GM12878 (cell line): Measurements from ENCODE around the gene HEXIM2. TPM values are rescaled to one million over a fixed set of nuclear protein-coding genes. Genes with fewer than 3 reads are reported as not detected.

Source experiments
- ASH2L ChIP-seq: fragments of 300-600, 200-600 bp; sonication (generic); IDR thresholded peaks from 2 replicates; pipeline ENCODE4 v1.6.1; 2017; ENCODE audit warnings: low read depth, mild to moderate bottlenecking, borderline replicate concordance
- BACH1 ChIP-seq: fragments of 450-650 bp; IDR thresholded peaks from 2 replicates; pipeline ENCODE4 v1.6.1; 2017; ENCODE audit warnings: mild to moderate bottlenecking, borderline replicate concordance
- CHD2 ChIP-seq: IDR thresholded peaks from 2 replicates; pipeline ENCODE4 v1.6.1; 2011; ENCODE audit warnings: low read depth, low read length, improper control_type of control experiment, borderline replicate concordance
- CTCF ChIP-seq, 3 experiments: IDR thresholded peaks in 2 of 3; conservative IDR thresholded peaks in 1 of 3; 2 replicates each; pipeline ENCODE4 v1.5.1; 2011; ENCODE audit warnings: low read depth in 3 of 3, low read length in 3 of 3, mild to moderate bottlenecking in 3 of 3, control low read depth in 2 of 3, moderate library complexity in 2 of 3, inconsistent platforms in 1 of 3, mixed read lengths in 1 of 3; ENCODE audit not compliant: control insufficient read depth in 2 of 3, insufficient read depth in 1 of 3; ENCODE audit errors: extremely low read depth in 1 of 3
- ELK1 ChIP-seq: IDR thresholded peaks from 2 replicates; pipeline ENCODE4 v1.6.1; 2012; ENCODE audit warnings: low read depth, low read length, improper control_type of control experiment
- JUNB ChIP-seq: IDR thresholded peaks from 2 replicates; pipeline ENCODE4 v1.6.1; 2016; ENCODE audit warnings: antibody characterized with exemption, mild to moderate bottlenecking
- KDM1A ChIP-seq: fragments of 200-600 bp; sonication (generic); IDR thresholded peaks from 2 replicates; pipeline ENCODE4 v1.6.1; 2016; ENCODE audit warnings: borderline replicate concordance
- KLF5 ChIP-seq: fragments of 450-650 bp; IDR thresholded peaks from 2 replicates; pipeline ENCODE4 v1.6.1; 2014; ENCODE audit warnings: mild to moderate bottlenecking; ENCODE audit not compliant: partially characterized antibody
- MAX ChIP-seq: IDR thresholded peaks from 2 replicates; pipeline ENCODE4 v1.6.1; 2012; ENCODE audit warnings: low read depth, low read length, improper control_type of control experiment
- MYC ChIP-seq: IDR thresholded peaks from 2 replicates; pipeline ENCODE4 v1.6.1; 2011; ENCODE audit warnings: mild to moderate bottlenecking, low read length, moderate library complexity, inconsistent platforms; ENCODE audit not compliant: insufficient read depth, insufficient replicate concordance, insufficient read length, severe bottlenecking
- NKRF ChIP-seq: fragments of 450-650 bp; conservative IDR thresholded peaks from 2 replicates; pipeline ENCODE4 v1.6.1; 2017; ENCODE audit warnings: mild to moderate bottlenecking, moderate library complexity
- POLR2AphosphoS2 ChIP-seq: IDR thresholded peaks from 2 replicates; pipeline ENCODE4 v1.6.1; 2011; ENCODE audit warnings: low read depth, mild to moderate bottlenecking, low read length, improper control_type of control experiment, moderate library complexity
- SP1 ChIP-seq: IDR thresholded peaks from one replicate; pipeline ENCODE4 v1.6.1; 2011; ENCODE audit warnings: low read depth, low read length
- USF2 ChIP-seq: IDR thresholded peaks from 2 replicates; pipeline ENCODE4 v1.6.1; 2011; ENCODE audit warnings: low read depth, low read length, improper control_type of control experiment, borderline replicate concordance
- ZBTB4 ChIP-seq: fragments of 450-650 bp; formaldehyde crosslinking; IDR thresholded peaks from 2 replicates; pipeline ENCODE4 v1.4.0; 2022; ENCODE audit warnings: mild to moderate bottlenecking, moderate library complexity
- ZNF384 ChIP-seq: IDR thresholded peaks from 2 replicates; pipeline ENCODE4 v1.6.1; 2012; ENCODE audit warnings: low read depth, mild to moderate bottlenecking, low read length, improper control_type of control experiment, borderline replicate concordance
- polyA plus RNA-seq, 11 experiments: library from polyadenylated mRNA; depleted of rRNA in 4 of 11; unstranded in 6 of 11; stranded (reverse) in 5 of 11; fragments of >200 nt; fragmentation: Nextera tagmentation in 4 of 11; fragmentation: Illumina TruSeq in 1 of 11; extraction: Ambion mirVana in 4 of 11; extraction: Trizol in 1 of 11; gene quantifications; 1 replicate in 1 of 11; 2 replicates in 10 of 11; pipeline versions ENCODE4 v1.2.1 to v1.2.3, GENCODE V29; 2011 to 2016; ENCODE audit warnings: inconsistent platforms in 2 of 11, missing spikeins in 2 of 11, low read depth in 1 of 11
- total RNA-seq, 4 experiments: library from RNA; depleted of rRNA in 3 of 4; stranded (reverse); fragments of >200 nt in 3 of 4; fragmentation: Illumina TruSeq in 1 of 4; extraction: Trizol in 1 of 4; gene quantifications; 2 replicates each; pipeline versions ENCODE4 v1.2.1 to v1.2.3, GENCODE V29; 2013 to 2021

Gene HEXIM2
- total and polyA plus RNA-seq, 10 of the 15 experiments (the other 5 are each of a cell fraction or from before 2014, with no cell fraction given) = 0.10 to 10.3 (median 6.4) TPM

GRCh38 chr17:45148183-45149036 lies 13.3 kb upstream of the HEXIM2 start, which contains the start of gene HEXIM1 (continued):
- TF ChIP-seq USF2 = no peak
- peak; percentile 48 for TF ChIP-seq SP1
- 0 out of 2 replicates have a peak, but pooled peaks have one; percentile 58 for TF ChIP-seq ELK1
- TF ChIP-seq MYC = no peak
- TF ChIP-seq BACH1 = peak; percentile 99
- TF ChIP-seq CHD2 = peak; percentile 76
- TF ChIP-seq MAX = peak; percentile 49; the same call in 1 of the 2 replicates
- TF ChIP-seq POLR2AphosphoS2 = peak; percentile 100
- peak; percentile 95 for TF ChIP-seq ZBTB4 (CRISPR knock-in tag)
- TF ChIP-seq JUNB = no peak; the same call in 1 of the 2 replicates
- no peak for TF ChIP-seq ZNF384
- TF ChIP-seq ASH2L = 0 out of 2 replicates have a peak, but pooled peaks have one; percentile 11
- peak; percentile 57 for TF ChIP-seq KLF5
- TF ChIP-seq NKRF = peak; percentile 78; the same call in 1 of the 2 replicates
- no peak for TF ChIP-seq KDM1A
- TF ChIP-seq CTCF (IDR thresholded peaks at IDR 0.05 in 2 of 3, conservative IDR thresholded peaks at IDR 0.05 in 1 of 3; ENCODE audit: control insufficient read depth in 2 of 3, extremely low read depth in 1 of 3, insufficient read depth in 1 of 3, low read depth in 3 of 3, low read length in 3 of 3) = no peak
